ENCODE measurements around the gene FLT3.
A peak's percentile ranks its signal among the peaks of the same experiment; 100 is the strongest.

The FLT3 gene

GRCh38 chr13:27956576-27957300, 143.6 kb downstream of the FLT3 start:
- no peak for DNase-seq

- no peak for DNase-seq
Measured at GRCh38 chr13:27955014-27955591, 145.3 kb downstream of the FLT3 start.

DNA sequence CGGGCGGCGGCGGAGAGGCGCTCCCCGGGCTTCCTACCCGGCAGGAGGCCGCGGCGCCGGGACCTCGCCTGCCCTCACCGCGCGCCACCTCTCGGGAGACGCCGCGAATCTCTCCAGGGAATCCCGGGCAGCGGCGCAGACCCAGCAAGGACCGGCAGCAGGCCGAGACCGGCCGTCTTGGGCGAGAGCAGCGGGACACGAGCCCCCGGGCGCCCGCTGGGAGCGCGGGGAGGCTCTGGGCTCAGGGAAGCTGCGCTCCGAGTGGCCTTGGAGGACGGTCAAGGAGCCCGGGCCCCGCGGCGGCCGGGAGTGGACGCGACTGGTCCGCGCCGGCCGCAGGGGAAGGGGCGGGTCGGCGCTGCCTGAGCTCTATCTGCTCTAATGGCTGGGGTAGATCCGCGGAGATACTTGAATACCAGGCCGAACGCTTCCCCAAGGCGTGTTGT, 145.9 kb downstream of the FLT3 start:
- DNase-seq = peak; percentile 87

DNA sequence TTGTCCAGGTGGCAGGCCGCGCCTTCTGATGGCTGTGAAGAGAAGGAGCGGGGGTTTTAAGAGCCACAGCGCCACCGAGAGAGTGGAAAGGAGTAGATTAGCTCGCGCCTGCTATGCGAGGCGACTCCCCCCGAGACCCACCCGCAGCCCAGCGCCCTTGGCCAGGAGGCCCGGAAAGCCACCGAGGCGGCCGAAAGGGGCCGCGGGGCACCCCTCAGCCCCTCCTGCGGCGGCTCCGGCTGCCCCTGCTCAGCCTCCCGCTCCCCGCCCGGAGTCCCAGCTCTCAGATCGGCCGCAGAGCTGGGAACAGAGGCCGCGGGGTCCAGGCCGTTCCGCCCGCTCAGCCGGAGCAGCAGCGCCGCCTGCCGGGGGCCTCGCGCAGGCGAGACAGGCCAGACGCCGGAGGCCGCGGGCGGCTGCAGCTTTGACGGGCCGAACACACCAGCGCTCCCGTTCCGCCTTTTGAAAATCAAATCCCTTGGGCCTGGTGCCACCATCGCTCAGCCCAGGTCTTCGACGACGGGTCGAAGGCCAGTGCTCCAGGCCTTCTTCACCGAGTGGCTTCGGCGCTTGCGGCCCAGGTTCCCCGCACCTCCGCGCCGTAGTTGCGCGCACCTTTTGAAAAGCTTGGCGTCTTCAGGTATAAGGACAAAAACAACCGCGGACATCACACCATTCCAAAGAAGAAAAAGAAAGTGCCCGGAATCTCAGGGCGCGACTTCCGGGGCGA, 146.5 kb downstream of the FLT3 start:
- DNase-seq = peak; percentile 91

Measured in NCI-H526 treated with DMSO at 0.1 percent for 48 hours (cell line).